Muscle of back (tissue), 13 donors: Measurements from ENCODE around the gene DDOST. TPM values are rescaled to one million over a fixed set of nuclear protein-coding genes. Genes with fewer than 3 reads are reported as not detected.
A peak's percentile ranks its signal among the peaks of the same experiment; 100 is the strongest.

ENCODE experiments used
- DNase-seq, 3 donors: peaks; one replicate each; pipeline versions ENCODE4 v3.0.0 to v3.0.0-alpha.2; 2013
- long read RNA-seq, 9 donors: transcript quantifications; one replicate each; lab custom pipeline, GENCODE V29; 2026
- polyA plus RNA-seq, 10 donors: library from polyadenylated mRNA; unstranded; fragments of 120-200 nt; gene quantifications; one replicate each; pipeline ENCODE4 v1.2.1, GENCODE V29; 2013; ENCODE audit not compliant: insufficient read length in 10 of 10

DDOST gene
- 100 to 1,000 TPM; 113 to 173 (median 132) TPM for polyA plus RNA-seq
- long read RNA-seq, donor 1, transcript DDOST-202 (11 exons, 2,126 nt) = major isoform, 39 of 61 reads
- long read RNA-seq, donor 1, partial matches to known transcripts = 21 of 61 reads
- long read RNA-seq, donor 1, other reads (novel, unspliced or antisense) = 0 of 61 reads
- long read RNA-seq, donor 2, transcript DDOST-202 (11 exons, 2,126 nt) = major isoform, 46 of 54 reads
- long read RNA-seq, donor 2, partial matches to known transcripts = 7 of 54 reads
- long read RNA-seq, donor 2, other reads (novel, unspliced or antisense) = 0 of 54 reads
- long read RNA-seq, donor 3 = 0 reads
- long read RNA-seq, donor 4, transcript DDOST-202 (11 exons, 2,126 nt) = major isoform, 39 of 52 reads
- long read RNA-seq, donor 4, partial matches to known transcripts = 13 of 52 reads
- long read RNA-seq, donor 4, other reads (novel, unspliced or antisense) = 0 of 52 reads
- long read RNA-seq, donor 5, transcript DDOST-202 (11 exons, 2,126 nt) = major isoform, 65 of 88 reads
- long read RNA-seq, donor 5, partial matches to known transcripts = 21 of 88 reads
- long read RNA-seq, donor 5, other reads (novel, unspliced or antisense) = 0 of 88 reads
- long read RNA-seq, donor 6, transcript DDOST-202 (11 exons, 2,126 nt) = major isoform, 71 of 90 reads
- long read RNA-seq, donor 6, partial matches to known transcripts = 18 of 90 reads
- long read RNA-seq, donor 6, other reads (novel, unspliced or antisense) = 0 of 90 reads
- long read RNA-seq, donor 7, transcript DDOST-202 (11 exons, 2,126 nt) = major isoform, 36 of 36 reads
- long read RNA-seq, donor 7, partial matches to known transcripts = 0 of 36 reads
- long read RNA-seq, donor 7, other reads (novel, unspliced or antisense) = 0 of 36 reads
- long read RNA-seq, donor 8, transcript DDOST-202 (11 exons, 2,126 nt) = major isoform, 53 of 67 reads
- long read RNA-seq, donor 8, partial matches to known transcripts = 13 of 67 reads
- long read RNA-seq, donor 8, other reads (novel, unspliced or antisense) = 0 of 67 reads
- long read RNA-seq, donor 9, transcript DDOST-202 (11 exons, 2,126 nt) = major isoform, 12 of 12 reads
- long read RNA-seq, donor 9, partial matches to known transcripts = 0 of 12 reads
- long read RNA-seq, donor 9, other reads (novel, unspliced or antisense) = 0 of 12 reads

DNA sequence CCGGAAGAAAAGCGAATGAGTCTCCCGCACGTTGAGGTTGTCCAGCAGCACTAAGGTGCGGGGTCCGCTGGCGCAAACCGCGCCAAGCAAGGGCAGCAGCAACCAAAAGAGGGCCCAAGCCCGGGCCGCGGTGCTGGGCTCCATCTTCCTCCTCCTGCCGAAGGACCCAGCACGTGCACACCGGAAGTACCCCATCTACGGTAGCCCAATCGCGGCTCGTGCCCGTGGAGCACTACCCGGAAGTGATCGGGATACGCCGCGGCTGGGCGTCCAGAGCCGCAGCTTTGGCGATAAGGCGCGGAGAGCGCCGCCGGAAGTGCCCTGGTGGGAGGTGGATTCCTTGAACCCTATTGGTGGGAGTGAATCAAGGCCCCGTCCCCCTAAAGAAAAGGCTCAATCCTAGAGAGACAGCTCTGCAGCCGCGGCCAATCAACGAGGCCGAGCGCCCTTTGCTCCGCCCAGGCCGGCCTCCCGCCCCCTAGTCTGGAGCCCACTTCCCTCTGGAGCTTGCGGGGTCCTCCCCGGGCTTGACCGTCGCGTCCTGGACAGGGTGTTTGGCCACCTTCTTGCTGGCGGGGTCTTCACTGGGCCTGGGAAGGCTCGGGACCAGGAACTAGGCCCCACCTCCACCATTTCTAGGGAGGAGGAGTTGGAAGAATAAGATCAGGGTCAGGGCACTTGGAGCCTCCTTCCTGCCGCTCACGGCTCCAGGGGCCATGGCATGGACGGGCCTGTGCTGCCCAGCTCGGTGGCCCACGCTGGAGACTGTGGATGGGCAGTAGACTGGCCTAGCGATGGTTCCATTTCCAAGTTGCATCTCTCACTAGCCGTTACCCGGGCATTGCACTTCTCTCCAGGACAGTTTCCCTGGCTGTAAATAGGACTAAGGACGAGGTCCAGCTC is at the start of gene DDOST:
Gene DDOST, minus strand, starts transcription at position 163 of the 903 bp plus-strand sequence. Its CDS starts 19 bp downstream, at position 144.
- DNase-seq = peak; percentile 98

DNA sequence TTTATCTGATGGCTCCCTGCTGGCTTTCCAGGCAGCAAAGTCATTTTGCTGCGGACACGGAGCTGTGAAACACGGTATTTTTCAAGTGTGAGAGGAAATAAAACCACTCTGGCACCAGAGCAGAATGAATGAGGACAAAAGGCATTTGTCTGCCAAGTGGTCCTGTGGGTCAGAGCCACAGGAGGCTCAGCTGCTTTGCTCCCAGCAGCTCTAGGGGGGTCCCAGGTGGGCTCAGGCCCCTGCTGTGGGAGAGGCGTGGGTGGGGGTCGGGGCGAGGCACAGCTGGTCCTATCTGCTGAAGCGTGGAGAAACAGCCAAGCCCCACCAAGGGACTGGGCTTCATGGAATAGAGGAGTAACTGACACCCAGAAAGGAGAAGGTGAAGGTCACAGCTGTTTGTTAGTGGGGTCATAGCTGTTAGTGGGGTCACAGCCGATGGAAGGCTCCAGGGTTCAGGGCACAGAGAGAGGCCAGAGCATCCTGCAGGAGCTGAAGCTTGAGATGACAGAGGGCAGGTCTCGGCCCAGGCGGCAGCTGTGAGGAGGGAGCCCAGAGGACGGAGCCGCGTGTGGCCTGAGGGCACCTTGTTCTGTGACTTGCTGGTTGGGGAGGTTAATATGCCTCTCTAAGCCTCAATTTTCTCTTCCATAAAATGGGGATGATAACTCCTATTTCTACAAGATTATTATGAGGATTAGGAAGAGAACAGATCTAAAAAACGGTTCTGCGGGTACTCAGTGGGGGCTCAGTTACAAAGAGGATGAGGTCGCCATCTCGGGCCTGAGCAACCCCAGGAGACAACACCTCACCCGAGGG is 49.5 kb upstream of the DDOST start:
- no peak for DNase-seq

DNA sequence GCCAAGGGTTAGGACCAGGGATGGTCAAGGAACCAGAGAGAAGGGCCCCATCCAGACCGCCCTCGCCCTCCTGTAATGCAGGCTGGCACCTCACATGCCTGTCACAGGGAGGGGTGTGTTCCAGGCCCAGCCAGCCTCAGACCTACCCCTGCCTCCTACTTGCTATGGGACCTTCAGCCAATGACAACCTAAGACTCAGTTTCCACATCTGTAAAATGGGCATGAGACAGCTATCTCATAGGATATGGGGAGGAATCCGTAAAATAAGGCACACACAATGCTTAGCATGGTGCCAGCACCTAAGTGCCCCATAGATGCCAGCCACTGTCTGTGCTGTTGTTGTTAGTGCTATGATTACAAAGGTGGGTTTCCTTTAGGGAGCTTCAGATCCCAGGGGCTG is 48.7 kb upstream of the DDOST start:
- DNase-seq = no peak

DNA sequence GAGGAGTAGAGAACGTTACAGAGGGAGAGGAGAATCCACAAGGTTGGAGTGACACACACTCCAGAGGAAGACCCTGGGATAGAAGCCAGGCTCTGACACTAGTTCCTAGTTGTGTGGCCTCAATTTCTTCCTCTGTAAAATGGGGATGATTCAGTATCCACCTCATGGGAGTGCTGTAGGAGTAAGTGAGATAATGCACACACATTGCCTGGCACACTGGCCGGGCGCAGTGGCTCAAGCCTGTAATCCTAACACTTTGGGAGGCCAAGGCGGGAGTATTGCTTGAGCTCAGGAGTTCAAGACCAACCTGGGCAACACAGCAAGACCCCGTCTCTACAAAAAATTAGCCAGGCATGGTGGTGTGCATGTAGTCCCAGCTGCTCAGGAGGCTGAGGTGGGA is 47.7 kb upstream of the DDOST start:
- DNase-seq = no peak

DNA sequence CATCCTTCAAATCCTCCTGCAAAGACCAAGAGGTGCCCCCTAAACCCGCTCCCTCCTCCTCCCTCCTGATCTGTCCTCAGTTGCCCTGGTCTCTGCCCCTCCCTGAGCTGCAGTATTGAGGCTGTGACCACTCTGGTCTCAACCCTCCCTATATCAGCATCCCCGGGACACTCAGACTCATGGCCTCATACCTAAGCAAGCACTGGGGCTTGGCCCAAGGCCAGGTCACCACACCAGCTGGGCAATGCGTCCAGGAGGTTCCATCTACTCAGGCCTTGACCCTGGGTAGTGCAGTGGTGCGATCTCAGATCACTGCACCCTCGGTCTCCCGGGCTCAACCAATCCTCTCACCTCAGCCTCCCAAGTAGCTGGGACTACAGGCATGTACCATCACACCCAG is 46.9 kb upstream of the DDOST start:
- no peak for DNase-seq

DNA sequence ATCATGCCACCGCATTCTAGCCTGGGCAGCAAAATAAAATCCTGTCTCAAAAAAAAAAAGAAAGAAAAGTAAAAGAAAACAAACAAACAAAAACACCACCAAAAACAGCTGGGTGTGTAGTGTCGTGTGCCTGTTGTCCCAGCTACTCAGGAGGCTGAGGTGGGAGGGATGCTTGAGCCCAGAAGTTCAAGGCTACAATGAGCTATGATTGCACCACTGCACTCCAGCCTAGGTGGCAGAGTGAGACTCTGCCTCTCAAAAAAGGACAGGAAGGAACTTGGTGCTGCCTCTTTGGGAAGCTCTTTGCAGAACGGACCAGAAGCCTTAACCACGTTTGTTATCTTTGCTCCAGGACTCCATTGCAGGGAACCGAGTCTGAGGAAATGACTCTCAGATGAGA is 45.7 kb upstream of the DDOST start:
- DNase-seq = no peak

DNA sequence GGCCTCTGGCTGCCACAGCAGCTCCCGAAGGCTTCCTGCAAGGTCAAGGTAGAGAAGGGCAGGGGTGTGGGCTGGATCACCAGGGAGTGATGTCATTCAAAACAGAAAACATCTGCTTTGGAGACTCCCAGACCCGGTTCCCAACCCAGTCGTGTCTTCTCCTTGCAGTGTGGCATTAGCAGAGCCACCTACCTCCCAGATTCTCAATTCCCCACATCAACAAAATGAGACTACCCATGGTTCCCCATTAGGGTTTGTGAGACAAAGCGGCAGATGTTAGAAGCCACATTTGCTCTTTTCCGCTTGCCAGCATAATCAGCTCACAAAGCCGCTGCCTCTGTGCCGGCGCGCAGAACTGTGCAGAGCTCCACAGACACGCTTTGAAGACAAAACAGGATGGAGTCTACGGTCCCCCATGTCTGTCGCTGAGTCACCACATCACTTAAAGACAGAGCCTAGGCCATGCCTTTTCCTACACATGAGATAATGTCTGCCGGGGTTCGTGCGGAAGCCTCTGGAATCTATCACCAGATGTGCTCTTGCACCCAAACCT is 44.1 kb upstream of the DDOST start:
- DNase-seq = no peak

DNA sequence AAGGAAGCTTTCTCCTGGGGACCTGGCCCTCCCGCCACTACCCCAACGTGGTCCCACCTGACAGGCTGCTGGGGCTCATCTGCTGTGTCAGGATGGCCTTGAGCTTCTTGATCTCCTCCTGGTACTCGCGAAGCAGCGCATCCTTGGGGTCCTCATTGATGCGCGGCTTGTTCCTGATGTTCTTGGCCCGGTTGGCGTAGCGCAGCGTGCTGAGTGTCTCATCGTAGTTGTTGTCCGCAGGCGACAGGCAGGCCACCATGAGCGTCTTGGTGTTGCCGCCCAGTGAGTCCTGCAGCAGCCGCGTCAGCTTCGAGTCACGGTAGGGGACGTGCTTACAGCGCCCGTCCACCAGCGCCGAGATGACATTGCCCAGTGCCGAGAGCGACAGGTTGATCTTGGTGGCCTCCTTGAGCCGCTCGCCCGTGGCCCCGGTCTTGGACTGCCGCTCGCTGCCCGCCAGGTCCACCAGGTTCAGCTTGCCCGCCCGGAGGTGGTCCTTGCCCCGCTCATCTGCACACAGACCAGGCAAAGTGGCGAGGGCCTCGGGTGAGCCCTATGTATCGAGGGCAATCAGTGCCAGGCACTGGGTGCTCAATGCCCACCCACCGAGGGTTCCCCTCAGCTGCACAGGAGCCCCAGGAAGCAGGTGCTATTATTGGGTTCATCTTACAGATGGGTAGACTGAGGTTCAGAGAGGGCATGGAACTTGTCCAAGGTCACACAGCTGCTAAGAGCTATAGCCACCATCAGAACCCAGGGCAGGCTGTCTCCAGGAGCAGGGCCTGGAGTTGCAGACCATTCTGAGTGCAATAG is 43.4 kb upstream of the DDOST start:
- no peak for DNase-seq

DNA sequence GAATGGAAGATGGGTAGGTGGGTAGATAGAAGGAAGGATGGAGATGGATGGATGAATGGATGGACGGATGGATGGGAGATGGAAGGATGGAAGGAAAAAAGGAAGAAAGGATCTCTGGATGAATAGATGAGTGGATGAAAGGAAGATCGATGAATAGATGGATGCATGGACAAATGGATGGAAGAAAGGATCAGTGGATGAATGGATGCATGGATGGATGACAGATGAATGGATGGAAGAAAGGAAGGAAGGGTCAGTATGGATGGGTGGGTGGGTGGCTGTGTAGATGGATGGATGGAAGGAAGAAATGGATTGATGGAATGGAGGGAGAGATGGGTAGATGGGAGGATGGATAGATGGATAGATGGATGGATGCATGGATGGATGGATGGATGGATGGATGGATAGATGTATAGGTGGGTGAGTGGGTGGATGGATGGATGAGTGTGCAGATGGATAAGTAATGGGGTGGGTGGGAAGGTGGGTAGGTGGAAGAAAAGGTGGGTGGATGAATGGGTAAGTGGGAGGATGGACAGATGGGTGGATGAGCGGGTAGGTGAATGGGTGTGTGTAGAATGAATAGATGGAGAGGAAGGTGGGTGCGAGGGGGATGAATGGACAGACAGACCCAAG is 42.1 kb upstream of the DDOST start:
- DNase-seq = no peak

DNA sequence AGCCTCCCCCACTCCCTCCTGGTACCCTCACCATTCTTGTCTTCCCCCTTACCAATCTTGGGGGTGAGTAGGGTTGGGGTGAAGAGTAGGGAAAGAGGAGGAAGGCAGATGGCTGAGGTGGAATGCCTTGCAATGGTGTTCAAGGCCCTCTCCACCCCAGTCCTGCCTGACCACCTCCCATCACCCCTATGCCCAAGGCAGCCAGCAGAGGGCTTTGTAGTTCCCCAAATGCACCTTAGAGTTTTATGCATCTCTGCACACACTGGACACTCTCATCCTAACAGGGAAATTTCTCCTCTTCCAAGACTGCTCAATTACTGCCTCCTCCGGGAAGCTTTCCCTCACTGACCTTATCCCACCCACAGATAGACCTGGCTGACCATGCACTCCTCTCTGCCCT is 41.2 kb upstream of the DDOST start:
- no peak for DNase-seq

DNA sequence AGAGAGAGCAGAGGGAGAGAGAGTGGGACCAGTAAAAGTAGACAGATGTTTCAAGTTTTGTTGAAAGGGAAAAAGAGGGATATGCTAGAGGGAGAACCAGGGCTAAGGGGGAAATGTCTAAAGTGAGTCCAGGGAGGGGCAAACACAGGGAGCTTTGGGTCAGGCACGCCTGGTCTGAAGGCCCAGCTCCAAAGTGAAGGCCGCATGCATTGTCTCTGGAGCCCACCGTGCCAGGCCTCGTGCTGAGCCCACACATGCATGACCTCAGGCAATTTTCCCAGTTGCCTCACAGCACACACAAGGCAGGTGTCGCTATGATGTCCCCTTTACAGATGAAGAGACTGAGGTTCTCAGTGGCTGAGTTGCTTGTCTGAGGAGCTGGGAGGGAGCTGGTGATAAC is 40.7 kb upstream of the DDOST start:
- no peak for DNase-seq

DNA sequence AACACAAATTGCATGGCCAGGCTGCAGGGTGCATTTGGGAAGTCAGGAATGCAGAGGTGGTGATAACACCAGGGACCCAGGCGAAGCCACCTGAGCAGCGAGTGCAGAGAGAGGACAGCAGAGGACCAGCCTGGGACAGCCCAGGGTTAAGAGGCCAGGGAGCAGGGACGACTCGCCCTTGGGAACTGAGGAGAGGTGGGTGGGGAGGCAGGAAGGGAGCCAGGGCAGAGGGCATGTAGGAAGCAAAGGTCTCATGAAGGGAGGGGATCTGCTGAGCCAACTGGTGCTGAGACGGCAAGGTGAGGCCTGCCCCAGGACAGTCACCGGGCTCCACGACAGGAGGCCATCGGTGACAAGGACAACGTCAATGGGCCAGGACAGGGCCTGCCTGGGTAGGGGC is 40.3 kb upstream of the DDOST start:
- no peak for DNase-seq

DNA sequence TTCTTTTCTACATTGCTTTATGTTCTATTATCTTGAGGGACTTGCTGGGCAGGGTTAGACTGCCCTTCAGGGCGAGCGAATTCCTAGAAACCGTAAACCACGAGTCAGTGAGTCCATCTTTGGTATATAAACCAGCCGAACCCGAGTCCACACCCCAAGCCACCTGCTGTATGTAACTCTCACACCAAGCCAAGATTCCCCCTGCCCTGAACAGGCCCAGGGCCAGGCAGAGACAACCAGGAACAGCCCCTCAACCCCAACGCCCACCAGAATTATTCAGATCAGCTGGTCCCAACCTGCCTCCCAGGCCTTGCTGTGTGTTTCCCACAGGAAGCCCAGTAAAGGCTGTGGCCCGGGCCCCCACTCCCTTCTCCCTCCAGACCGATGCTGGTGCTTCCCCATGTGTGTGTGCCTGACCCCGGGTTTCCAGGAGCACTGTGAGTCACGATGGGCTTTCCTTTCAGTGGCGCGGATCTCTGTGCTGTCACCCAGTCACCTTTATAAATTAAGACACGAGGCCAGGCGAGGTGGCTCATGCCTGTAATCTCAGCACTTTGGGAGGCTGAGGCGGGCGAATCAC is 39.6 kb upstream of the DDOST start:
- no peak for DNase-seq

DNA sequence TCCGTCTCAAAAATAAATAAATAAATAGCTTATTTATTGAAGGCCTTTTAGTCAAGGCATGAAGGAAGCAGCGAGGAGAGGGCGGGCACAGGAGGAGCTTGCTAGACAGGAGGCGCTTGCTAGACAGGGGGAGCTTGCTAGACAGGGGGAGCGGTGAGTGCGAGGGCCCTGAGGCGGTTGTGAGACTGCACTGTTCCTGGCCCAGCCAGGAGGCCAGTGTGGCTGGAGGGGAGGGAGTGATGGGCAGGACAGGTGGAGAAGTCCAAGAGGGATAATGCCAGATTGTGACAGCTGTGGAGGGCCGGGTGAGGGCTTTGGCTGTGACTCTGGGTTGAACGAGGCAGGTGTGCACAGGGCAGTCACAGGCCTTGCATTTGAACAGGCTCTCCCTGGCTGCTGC is 38.4 kb upstream of the DDOST start:
- peak; percentile 51 to 65 (median 65) for DNase-seq

DNA sequence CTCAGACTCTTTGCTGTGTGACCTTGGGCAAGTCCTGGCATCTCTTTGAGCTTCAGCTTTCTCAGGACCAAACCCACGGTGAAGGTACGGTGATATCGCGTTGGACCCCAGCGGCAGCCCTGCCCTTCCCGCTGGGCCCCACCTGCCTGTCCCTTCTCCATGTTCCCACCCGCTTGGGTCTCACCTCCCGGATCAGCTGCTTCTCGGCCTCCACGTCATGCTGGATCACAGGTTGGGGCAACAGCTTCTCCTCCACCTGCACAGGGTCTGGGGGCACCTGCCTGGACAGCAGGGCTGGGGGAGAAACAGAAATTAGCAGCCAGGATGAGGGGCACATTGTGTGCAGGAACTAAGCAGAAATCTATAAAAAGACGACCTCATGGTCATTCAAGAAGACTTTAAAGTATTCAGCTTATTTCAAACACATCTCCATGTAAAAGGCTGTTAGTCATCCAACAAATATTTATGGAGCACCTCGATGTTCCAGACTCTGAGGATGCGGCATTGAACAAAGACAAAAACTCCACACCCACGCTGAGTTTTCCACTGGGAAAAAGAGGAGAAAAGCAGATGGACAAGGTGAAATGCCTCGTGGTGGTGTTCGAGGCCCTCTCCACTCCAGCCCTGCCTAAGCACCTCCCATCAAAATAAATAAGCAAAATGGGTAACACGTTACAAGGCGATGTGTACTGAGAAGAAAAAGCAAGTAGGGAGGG is 37.2 kb upstream of the DDOST start:
- DNase-seq = peak in 1 of 3 donors; percentile 40

DNA sequence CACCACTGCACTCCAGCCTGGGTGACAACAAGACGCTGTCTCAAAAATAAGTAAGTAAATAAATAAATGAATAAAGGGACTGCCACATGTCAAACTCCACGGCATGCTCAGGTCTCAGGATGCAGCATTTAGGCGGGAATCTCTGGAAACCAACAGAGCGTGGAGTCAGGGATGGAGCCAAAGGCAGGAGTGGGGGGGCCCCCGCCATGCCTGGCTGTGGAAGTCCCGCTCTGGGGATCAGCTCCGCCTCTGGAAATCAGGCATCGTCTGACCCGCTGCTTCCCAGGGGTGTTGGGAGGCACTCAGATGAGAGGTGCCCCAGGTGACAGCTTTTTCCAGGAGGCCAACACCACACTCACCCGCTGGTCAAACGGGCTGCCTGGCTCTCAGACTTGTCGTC is 36.4 kb upstream of the DDOST start:
- no peak for DNase-seq
